HG02588 (cell line): ENCODE results near the gene RNF135.
"Not testable (repeated sequence)": the region's sequence is repeated elsewhere in the genome, so short reads cannot be mapped to it uniquely, and the experiment has no call there.

ENCODE experiments used
- ATAC-seq: cut with Tn5 transposase; IDR thresholded peaks from one replicate; pipeline ENCODE4 v1.9.1; 2021; ENCODE audit warnings: mild to moderate bottlenecking, moderate library complexity; ENCODE audit not compliant: unreplicated experiment

RNF135 gene, protein sequence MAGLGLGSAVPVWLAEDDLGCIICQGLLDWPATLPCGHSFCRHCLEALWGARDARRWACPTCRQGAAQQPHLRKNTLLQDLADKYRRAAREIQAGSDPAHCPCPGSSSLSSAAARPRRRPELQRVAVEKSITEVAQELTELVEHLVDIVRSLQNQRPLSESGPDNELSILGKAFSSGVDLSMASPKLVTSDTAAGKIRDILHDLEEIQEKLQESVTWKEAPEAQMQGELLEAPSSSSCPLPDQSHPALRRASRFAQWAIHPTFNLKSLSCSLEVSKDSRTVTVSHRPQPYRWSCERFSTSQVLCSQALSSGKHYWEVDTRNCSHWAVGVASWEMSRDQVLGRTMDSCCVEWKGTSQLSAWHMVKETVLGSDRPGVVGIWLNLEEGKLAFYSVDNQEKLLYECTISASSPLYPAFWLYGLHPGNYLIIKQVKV

DNA sequence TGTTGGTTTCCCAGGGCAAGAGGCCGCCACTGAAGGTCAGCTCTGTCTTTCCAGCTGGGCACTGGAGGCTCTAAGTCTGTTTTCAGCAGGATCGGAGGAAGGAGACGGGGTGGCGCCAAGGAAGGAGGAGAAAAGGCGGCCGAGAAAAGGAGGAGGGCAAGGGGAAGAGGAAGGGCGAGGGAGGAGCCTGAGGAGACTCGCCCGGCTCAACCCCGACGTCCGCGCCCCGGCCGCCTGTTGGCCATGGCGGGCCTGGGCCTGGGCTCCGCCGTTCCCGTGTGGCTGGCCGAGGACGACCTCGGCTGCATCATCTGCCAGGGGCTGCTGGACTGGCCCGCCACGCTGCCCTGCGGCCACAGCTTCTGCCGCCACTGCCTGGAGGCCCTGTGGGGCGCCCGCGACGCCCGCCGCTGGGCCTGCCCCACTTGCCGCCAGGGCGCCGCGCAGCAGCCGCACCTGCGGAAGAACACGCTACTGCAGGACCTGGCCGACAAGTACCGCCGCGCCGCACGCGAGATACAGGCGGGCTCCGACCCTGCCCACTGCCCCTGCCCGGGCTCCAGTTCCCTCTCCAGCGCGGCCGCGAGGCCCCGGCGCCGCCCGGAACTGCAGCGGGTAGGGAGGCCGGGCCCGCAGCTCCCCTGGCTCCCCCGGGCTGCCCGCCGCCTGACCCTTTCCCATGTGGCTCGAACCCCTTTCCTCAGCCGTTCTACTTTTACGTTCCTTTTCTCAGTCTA is at the start of gene RNF135:
Gene RNF135 (plus strand): TSS at position 209 of the 737 bp plus-strand sequence. CDS start 35 bp downstream, at position 244.
- ATAC-seq, result peak; percentile 56

DNA sequence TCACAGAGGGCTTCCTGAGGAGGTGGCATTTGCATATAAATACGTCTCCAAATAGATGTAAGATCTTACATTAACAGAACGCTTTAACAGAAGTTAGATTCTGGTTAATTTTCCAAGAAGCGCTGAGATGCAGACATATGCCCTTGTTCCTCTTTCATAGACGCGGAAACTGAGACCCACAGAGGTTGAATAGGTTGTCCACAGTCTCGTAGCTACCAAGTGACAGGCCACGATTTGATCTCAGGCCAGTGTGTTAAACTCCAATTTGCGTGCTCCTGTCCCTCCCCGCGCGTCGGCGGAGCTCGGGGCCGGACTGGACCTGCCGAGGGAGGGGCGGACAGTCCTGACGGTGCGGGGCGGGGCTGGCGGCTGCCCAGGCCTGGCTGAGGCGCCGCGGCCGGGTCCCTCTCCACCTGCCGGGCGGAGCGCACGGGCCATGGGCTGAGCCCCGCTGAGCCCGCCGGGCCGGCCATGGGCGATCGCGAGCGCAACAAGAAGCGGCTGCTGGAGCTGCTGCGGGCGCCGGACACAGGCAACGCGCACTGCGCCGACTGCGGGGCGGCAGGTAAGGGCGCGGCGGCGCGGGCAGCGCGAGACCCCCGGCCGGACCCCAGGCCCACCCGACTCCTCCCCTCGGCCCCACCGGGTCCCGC is 49.2 kb upstream of the RNF135 start, which contains the start of gene ADAP2:
Gene ADAP2 (plus strand): TSS at position 402 of the 653 bp plus-strand sequence. CDS start 70 bp downstream, at position 472.
- ATAC-seq, result no peak

DNA sequence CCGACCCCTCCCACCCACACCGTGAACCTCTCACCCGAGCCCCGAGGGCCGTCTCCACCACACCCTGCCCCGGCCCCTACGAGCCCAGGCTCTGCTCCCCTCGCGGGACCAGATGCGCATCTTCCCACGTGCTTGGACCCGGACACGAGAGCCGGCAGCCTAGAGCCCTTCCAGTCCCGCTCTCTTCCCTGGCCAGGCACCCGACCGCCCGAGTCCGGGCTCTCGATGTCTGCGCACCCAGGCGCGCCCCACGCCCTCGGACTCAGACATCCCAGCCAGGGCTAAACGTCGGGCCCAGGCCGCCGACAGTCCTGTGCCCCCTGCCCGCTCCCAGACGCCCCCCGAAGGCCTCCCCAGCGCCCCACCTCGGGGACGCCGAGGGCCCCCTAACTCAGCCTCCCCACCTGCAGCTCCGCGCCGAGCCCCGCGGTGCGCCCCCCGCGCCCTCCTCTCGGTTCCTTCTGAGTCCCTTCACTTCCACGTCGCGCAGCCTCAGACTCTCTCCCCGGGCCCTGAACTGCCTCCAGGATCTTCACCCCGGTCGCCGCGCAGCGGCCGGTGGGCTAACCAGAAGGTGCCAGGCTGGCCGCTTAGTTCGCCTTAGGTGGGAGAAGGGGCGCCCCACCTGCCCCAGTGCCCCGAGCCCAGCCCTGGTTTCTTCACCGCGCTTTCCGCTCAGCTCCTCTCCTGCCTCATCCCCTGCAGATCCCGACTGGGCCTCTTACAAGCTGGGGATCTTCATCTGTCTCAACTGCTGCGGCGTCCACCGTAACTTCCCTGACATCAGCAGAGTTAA is 48.4 kb upstream of the RNF135 start:
- ATAC-seq, result no peak

DNA sequence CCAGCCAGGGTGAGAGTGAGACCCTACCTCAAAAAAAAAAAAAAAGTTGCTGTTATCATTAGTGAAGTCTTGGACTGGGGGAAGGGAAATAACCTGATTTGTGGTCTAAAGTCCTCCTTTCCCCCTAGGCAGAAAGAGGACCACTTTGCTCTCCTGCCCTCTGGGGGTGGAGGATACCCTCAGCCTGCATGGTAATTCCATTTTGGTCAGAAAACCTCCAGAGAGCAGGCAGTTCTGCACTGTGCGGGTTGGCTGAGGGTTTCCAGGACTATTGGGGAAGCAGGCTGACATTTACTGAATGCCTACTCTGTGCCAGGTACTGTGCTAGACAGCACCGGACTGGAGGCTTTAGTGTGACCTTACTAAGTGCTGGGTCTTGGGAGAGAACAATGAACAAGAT is 46.5 kb upstream of the RNF135 start:
- no peak for ATAC-seq

DNA sequence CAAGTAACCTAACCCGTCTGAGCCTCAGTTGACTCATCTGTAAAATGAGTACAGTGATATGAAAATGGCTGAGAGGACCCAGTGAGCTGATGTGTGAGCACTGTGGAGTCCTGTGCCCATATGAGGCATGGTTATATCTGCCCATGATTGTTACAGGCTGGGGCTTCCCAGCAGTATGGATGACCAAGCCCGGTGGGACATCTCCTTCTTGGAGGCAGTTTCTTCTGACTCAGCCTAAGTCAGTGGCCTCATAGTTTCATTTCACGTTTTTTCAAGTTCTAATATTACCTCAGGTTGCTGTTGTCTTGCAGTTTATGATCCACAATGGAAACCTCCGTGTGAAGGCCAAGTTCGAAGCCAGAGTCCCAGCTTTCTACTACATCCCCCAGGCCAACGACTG is 44.3 kb upstream of the RNF135 start:
- no peak for ATAC-seq

DNA sequence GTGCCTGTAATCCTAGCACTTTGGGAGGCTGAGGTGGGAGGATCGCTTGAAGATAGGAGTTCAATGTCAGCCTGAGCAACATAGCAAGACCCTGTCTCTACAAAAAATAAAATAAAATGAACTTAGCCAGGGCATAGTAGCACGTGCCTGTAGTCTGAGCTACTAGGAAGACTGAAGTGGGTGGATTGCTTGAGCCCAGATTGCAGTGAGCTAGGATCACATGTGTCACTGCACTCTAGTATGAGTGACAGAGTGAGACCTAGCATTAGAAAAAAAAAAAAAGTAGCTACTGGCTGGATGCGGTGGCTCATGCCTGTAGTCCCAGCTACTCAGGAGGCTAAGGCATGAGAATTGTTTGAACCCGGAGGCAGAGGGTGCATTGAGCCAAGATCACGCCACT is 43.1 kb upstream of the RNF135 start:
- no peak for ATAC-seq

DNA sequence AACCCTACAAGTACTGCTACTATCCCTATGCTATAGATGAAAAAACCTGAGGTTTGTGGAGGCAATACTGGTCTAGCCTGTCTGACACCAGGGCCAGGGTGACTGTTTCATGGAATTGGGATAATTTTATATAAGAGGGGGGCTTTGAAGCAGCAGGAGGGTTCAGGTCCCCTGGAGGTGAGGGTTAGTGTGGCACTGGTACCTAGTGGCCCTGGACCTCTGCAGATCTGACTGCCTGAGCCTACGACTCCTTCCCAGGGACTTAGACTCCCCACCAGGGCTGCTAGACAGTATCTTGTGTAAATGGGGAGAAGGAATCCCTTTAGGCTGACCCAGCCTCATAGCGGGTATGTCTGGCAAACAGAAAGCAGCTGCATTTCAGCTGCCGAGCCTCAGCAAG is 42.3 kb upstream of the RNF135 start:
- no peak for ATAC-seq

DNA sequence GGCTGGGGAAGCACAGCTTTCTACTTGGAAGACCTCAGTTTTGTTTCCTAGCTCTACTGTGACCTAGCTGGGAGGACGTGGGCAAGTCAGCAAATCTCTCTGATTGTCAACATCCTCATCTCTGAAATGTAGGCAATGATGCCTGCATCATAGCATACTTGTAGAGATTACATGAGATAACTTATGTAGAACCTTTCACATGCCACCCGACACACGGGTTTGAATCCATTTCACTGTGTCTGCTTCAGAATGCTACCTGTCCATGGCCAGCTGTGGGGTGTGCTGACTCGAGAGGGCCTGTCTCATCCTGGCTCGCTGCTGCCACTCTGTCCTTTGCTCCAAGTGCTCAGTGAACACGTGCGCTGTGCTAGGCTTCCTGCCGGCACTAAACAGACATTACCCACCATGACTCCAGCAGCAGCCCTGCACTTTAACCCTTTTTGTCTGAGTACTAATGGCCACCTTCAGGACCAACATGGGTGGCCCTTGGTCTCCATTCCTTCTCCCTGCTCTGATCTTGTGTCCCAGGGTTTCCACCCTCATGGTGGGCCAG is 41.7 kb upstream of the RNF135 start:
- ATAC-seq, result no peak

DNA sequence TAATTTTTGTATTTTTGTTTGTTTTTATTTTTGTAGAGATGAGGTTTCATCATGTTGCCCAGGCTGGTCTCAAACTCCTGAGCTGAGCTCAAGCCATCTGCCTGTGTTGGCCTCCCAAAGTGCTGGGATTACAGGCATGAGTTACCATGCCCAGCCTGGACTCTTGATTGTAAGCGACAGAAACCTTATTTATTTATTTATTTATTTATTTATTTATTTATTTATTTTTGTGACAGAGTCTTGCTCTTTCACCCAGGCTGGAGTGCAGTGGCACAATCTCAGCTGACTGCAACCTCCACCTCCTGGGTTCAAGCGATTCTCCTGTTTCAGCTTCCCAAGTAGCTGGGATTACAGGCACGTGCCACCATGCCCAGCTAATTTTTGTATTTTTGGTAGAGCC is 41.0 kb upstream of the RNF135 start:
- not testable (repeated sequence) for ATAC-seq

DNA sequence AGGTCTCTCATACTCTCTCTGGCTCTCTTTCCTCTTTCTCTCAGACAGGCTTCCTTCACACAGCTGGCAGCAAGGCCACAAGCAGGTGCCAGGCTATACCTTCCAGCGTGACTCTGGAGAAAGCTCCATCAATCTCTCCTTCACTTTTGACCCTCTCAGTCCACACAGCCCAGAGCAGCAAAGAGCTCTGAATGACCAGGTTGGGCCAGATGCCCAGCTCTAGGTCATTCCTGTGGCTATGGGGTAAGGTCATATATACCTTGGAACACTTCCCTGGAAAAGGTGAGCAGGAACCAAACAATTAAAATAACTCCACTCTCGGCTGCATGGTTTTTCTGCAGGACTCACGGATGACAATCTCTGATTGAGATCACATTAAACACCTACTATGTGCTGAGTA is 40.3 kb upstream of the RNF135 start:
- no peak for ATAC-seq

DNA sequence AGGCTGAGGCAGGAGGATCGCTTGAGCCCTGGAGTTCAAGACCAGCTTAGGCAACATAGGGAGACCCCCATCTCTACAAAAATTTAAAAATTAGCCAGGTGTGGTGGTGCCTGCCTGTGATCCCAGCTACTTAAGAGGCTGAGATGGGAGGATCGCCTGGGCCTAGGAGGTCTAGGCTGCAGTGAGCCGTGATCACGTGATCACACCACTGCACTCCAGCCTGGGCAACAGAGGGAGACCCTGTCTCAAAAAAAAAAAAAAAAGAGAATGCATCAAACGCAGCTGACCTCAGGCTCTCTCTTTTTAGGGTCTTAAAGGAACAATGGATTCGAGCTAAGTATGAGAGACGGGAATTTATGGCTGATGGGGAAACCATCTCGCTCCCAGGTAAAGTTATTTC is 39.3 kb upstream of the RNF135 start:
- ATAC-seq, result not testable (repeated sequence)

DNA sequence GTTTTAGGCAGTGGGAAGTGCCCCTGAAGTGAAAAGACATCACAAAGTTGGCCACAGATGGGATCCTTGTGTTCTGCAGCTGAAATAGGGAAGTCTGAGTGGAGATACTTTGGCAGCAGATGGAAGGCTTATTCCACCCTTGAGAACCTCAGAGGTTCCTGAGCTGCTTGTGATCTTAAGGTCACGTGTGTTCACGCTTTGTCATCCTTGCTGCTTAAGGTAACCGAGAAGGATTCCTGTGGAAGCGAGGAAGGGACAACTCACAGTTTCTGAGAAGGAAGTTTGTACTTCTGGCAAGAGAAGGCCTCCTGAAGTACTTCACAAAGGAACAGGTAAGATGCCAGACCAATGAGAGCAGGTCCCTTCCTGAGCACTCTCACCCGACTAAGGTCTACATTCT is 36.9 kb upstream of the RNF135 start:
- ATAC-seq, result no peak

DNA sequence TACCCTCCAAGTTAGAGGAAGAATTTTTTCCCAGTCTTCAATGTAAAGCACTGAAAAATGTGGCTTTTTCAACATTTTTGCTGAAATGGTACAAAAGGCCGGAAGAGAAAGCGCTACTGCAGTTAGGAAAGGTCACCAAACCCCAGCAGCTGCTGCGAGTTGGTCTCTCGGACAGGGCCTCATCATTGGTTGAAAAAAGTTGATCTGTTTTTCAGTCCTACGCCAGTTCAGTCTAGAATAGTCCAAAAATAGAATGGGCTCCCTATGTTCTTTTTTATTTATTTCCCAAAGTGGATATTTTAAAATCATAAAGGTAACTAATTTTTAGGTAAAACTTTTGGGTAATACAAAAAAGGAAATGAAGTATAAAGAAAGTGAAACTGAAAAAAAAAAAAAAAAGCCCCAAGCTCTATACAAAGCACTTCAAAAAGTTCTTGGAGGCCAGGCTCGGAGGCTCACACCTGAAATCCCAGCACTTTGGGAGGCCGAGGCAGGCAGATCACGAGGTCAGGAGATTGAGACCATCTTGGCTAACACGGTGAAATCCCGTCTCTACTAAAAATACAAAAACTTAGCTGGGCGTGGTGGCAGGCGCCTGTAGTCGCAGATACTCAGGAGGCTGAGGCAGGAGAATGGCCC is 31.7 kb upstream of the RNF135 start:
- ATAC-seq, result no peak

DNA sequence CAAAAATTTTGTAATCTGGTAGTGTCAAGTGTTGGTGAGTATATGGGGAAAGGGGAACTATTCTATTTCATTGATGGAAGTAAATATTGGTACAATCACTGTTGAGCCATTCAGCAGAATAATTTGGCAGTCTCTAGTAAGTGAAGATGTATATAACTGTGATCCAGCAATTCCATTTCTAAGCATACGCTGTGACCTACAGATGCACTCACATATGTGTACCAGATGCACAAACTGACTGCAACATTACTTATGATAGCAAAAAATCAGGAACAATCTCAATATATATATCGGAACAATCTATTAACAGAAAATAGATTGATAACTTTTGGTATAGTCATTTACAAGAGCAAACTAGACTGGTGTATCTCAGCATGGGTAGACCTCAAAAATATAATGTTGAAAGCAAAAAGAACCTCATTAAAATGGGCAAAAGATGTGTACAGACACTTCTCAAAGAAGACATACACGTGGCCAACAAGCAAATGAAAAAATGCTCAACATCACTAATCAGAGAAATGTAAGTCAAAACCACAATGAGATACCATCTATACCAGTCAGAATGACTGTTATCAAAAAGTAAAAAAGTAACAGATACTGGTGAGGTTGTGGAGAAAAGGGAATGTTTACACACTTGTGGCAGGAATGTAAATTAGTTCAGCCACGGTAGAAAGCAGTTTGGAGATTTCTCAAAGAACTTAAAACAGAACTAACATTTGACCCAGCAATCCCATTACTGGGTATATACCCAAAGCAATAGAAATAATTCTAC is 28.3 kb upstream of the RNF135 start:
- no peak for ATAC-seq

DNA sequence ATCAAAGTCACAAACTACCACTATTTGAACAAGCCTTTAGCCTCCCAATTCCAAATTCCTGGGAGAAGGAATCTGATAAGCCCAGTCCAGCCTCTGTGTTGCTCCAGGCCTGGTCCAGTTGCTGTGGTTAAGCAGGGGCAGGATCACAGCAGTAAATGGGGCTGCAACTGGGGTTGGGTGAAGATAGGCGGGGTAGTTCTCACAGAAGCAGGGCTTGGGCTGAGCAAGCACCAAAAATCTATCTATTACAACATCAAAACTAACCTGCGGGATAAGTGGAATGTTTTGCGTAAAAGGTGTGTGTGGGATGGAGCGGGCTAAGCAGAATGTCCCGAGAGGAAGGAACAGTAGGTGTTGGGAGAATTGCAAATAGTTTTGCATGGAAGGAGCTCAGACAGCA is 23.0 kb upstream of the RNF135 start:
- no peak for ATAC-seq

DNA sequence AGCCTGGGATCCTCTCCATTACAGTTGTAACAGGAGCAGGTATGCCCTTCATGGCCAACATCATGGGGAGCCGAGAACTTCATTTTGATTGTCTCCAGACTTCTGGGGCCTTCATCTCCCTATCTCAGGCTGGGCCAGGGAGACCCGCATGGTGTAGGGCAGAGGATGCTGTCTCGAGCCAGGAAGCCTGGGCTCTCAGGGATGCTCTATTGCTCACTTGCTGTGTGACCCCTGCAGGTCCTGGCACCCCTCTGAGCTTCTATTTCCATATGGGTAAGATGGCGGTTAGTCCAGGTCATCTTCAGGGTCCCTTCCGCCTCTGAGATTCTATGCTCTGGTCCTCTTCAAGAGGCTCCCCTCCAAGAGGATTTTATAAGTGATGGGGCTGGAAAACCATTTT is 20.6 kb upstream of the RNF135 start:
- no peak for ATAC-seq

DNA sequence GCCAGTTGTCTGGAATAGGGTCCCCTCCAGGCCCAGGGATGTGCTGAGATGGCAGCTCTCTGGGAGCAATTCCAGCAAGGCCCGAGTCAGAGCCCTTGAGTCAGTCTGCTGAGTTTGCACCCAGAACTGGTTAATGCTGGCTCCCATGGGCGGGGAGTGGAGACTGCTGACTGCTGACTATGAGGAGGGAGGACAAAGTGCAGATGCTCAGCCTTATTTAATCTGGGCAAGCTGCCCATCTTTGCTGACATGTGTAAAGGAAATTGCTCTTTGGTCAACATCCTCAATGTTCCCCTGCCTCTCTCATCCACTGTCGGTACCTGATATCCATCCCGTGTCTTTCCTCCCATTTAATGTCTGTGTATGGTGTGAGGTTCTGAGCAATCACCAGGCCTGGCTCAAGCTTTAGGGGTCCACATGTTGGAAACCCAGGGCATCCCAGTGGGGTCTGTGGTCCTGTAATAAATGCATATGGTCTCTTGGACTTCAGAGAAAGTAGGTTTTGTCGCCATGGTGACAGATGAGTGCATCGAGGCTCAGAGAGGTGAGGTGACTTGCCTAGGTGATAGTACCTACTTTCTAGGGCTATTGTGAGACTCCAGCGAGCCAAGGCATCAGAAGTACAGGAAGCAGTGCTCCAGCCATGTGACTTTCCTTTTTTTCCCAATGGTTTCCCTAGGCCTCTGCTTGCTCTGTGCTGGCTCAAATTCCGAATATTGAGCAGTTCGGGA is 20.0 kb upstream of the RNF135 start:
- ATAC-seq, result no peak

DNA sequence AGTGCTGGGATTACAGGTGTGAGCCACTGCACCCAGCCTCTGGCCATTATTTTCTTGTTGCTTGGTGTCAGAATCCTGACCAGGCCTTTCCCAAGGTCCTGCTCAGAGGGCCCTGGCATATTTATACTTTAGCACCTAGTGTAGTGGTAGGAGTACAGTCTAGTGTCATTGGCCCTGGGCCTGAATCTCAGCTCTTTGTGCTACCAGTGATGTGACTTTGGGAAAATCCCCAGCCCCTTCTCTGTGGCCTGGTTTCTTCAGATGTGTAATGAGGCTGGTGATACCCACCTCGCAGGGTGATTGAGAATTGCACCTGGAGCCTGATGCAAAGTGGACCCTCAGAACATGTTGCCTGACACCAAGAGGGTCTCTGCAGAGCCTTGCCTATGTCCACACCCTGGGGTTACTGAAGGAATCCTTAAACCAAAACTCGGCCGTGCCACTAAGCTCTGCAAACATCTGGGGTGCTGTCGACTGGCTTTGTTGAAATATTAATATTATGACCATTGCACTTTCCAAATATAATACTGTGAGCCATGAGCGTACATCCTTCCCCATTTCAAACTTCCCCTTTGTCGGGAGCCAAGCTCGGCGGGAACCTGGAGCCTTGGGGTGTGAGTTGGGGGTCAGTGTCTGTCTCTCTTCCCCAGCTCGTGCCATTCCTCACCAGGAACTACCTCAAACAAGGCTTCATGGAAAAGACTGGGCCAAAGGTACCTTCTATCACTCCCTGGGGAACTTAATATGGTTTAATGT is 18.0 kb upstream of the RNF135 start:
- ATAC-seq, result no peak
